HepG2 (cell line): ENCODE results near the gene ARFGAP1. TPM values are rescaled to one million over a fixed set of nuclear protein-coding genes. Genes with fewer than 3 reads are reported as not detected.

Experiments
- ATF7-NPFF ChIP-seq: sonication (generic); formaldehyde crosslinking; IDR thresholded peaks from 2 replicates; pipeline ENCODE4 v1.8.1; 2023; ENCODE audit warnings: mild to moderate bottlenecking, low read depth, missing genetic modification reagents, moderate library complexity
- CCAR2 ChIP-seq: fragments of 200-400 bp; formaldehyde crosslinking; optimal IDR thresholded peaks from 2 replicates; pipeline ENCODE3; 2018; ENCODE audit warnings: low read depth, mild to moderate bottlenecking, low read length, moderate library complexity
- CHD4 ChIP-seq: fragments of 200-600 bp; sonication (generic); IDR thresholded peaks from 2 replicates; pipeline ENCODE4 v1.7.0; 2017; ENCODE audit warnings: mild to moderate bottlenecking, low read length, borderline replicate concordance
- HHEX ChIP-seq: IDR thresholded peaks from 2 replicates; pipeline ENCODE4 v1.6.1; 2016; ENCODE audit warnings: control low read depth
- HMGA1 ChIP-seq: sonication (generic); formaldehyde crosslinking; conservative IDR thresholded peaks from 2 replicates; pipeline ENCODE4 v1.4.0; 2020; ENCODE audit warnings: missing genetic modification reagents
- KDM6A ChIP-seq: IDR thresholded peaks from 2 replicates; pipeline ENCODE4 v1.6.1; 2016; ENCODE audit warnings: low read depth
- KLF6 ChIP-seq: IDR thresholded peaks from 2 replicates; pipeline ENCODE4 v1.8.0; 2016; ENCODE audit warnings: missing biosample characterization, missing genetic modification reagents
- KLF9 ChIP-seq: IDR thresholded peaks from 2 replicates; pipeline ENCODE4 v1.6.1; 2016; ENCODE audit warnings: low read depth
- NFYC ChIP-seq: IDR thresholded peaks from 2 replicates; pipeline ENCODE4 v1.6.1; 2016; ENCODE audit warnings: missing genetic modification reagents, missing compliant biosample characterization
- PHF8 ChIP-seq: sonication (generic); formaldehyde crosslinking; IDR thresholded peaks from 2 replicates; pipeline ENCODE4 v1.5.0; 2020; ENCODE audit warnings: missing genetic modification reagents
- SRSF4 ChIP-seq: fragments of 200-400 bp; formaldehyde crosslinking; IDR thresholded peaks from one replicate; pipeline ENCODE4 v1.6.1; 2018; ENCODE audit warnings: mild to moderate bottlenecking, low read depth, low read length, moderate library complexity; ENCODE audit not compliant: poor library complexity, severe bottlenecking
- TIGD3 ChIP-seq: sonication (generic); formaldehyde crosslinking; IDR thresholded peaks from 2 replicates; pipeline ENCODE4 v1.5.1; 2020; ENCODE audit warnings: mild to moderate bottlenecking, missing genetic modification reagents, borderline replicate concordance
- ZFP91 ChIP-seq: sonication (generic); formaldehyde crosslinking; IDR thresholded peaks from 2 replicates; pipeline ENCODE4 v1.9.0; 2022; ENCODE audit warnings: missing genetic modification reagents, mild to moderate bottlenecking, borderline replicate concordance
- ZFX ChIP-seq: sonication (generic); formaldehyde crosslinking; IDR thresholded peaks from 2 replicates; pipeline ENCODE4 v1.4.0; 2020; ENCODE audit warnings: mild to moderate bottlenecking, low read depth, missing genetic modification reagents, moderate library complexity
- ZHX1 ChIP-seq: sonication (generic); formaldehyde crosslinking; IDR thresholded peaks from 2 replicates; pipeline ENCODE4 v1.8.1; 2022; ENCODE audit warnings: low read depth, mild to moderate bottlenecking, missing genetic modification reagents
- ZNF235 ChIP-seq: sonication (generic); formaldehyde crosslinking; IDR thresholded peaks from 2 replicates; pipeline ENCODE4 v1.8.1; 2023; ENCODE audit warnings: mild to moderate bottlenecking, missing genetic modification reagents, borderline replicate concordance
- ZNF460 ChIP-seq: sonication (generic); formaldehyde crosslinking; IDR thresholded peaks from 2 replicates; pipeline ENCODE4 v1.5.1; 2020; ENCODE audit warnings: missing genetic modification reagents, mild to moderate bottlenecking, borderline replicate concordance
- ZNF772 ChIP-seq: sonication (generic); formaldehyde crosslinking; IDR thresholded peaks from 2 replicates; pipeline ENCODE4 v1.5.0; 2020; ENCODE audit warnings: mild to moderate bottlenecking, missing genetic modification reagents
- ZXDC ChIP-seq: sonication (generic); formaldehyde crosslinking; IDR thresholded peaks from 2 replicates; pipeline ENCODE4 v1.5.0; 2020; ENCODE audit warnings: mild to moderate bottlenecking, missing genetic modification reagents
- polyA plus RNA-seq, 8 experiments: library from polyadenylated mRNA; depleted of rRNA in 3 of 8; stranded (reverse) in 7 of 8; unstranded in 1 of 8; fragments of >200 nt; fragmentation: Illumina TruSeq in 4 of 8; extraction: Trizol in 4 of 8; gene quantifications; 2 replicates each; pipeline versions ENCODE4 v1.2.1 to v1.2.3, GENCODE V29; 2011 to 2016; ENCODE audit warnings: low read depth in 4 of 8, missing spikeins in 1 of 8, mixed read lengths in 1 of 8; ENCODE audit not compliant: insufficient read depth in 1 of 8
- total RNA-seq, 5 experiments: library from RNA; depleted of rRNA; stranded (reverse); fragments of >200 nt; fragmentation: Illumina TruSeq; extraction: Trizol; gene quantifications; 2 replicates each; pipeline ENCODE4 v1.2.3, GENCODE V29; 2016; ENCODE audit warnings: low read depth in 1 of 5
- TF ChIP-seq, protein P1 (sequence below): sonication (generic); formaldehyde crosslinking; IDR thresholded peaks from 2 replicates; pipeline ENCODE4 v1.4.0; 2020; ENCODE audit warnings: mild to moderate bottlenecking, missing genetic modification reagents

The ARFGAP1 gene
- total and polyA plus RNA-seq, 2 of the 13 experiments (the other 11 are each of a cell fraction or from before 2014, with no cell fraction given), result 132 TPM

GRCh38 chr20:63290677-63291472, 18.3 kb downstream of the ARFGAP1 start (continued):
- no peak for TF ChIP-seq TIGD3
- peak; percentile 75 for TF ChIP-seq ATF7-NPFF (CRISPR knock-in tag)
- peak; percentile 19; the same call in 1 of the 2 replicates for TF ChIP-seq ZFX
- no peak for TF ChIP-seq SRSF4
- TF ChIP-seq KDM6A (CRISPR knock-in tag), result no peak
- TF ChIP-seq CHD4, result no peak
- no peak for TF ChIP-seq KLF6 (CRISPR knock-in tag)
- TF ChIP-seq PHF8 (CRISPR knock-in tag), result no peak
- TF ChIP-seq ZXDC, result no peak
- no peak for TF ChIP-seq CCAR2
- TF ChIP-seq HMGA1, result no peak
- no peak for TF ChIP-seq KLF9
- TF ChIP-seq ZNF772 (CRISPR knock-in tag), result peak; percentile 70; the same call in 1 of the 2 replicates
- no peak; the same call in 1 of the 2 replicates for TF ChIP-seq ZFP91 (CRISPR knock-in tag)
- TF ChIP-seq, protein P1, sequence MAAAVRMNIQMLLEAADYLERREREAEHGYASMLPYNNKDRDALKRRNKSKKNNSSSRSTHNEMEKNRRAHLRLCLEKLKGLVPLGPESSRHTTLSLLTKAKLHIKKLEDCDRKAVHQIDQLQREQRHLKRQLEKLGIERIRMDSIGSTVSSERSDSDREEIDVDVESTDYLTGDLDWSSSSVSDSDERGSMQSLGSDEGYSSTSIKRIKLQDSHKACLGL (CRISPR knock-in tag), result peak; percentile 84; the same call in 1 of the 2 replicates
- peak; percentile 38; the same call in 1 of the 2 replicates for TF ChIP-seq ZNF235 (CRISPR knock-in tag)
- TF ChIP-seq ZNF460 (CRISPR knock-in tag), result no peak
- TF ChIP-seq HHEX (CRISPR knock-in tag), result no peak
- TF ChIP-seq ZHX1 (CRISPR knock-in tag), result no peak
- no peak for TF ChIP-seq NFYC (CRISPR knock-in tag)
